ENCODE results near the gene HS6ST1. TPM values are rescaled to one million over a fixed set of nuclear protein-coding genes. Genes with fewer than 3 reads are reported as not detected.

HS6ST1 gene
- total RNA-seq, 1 experiment from 2014 or later: 22.0 TPM

DNA sequence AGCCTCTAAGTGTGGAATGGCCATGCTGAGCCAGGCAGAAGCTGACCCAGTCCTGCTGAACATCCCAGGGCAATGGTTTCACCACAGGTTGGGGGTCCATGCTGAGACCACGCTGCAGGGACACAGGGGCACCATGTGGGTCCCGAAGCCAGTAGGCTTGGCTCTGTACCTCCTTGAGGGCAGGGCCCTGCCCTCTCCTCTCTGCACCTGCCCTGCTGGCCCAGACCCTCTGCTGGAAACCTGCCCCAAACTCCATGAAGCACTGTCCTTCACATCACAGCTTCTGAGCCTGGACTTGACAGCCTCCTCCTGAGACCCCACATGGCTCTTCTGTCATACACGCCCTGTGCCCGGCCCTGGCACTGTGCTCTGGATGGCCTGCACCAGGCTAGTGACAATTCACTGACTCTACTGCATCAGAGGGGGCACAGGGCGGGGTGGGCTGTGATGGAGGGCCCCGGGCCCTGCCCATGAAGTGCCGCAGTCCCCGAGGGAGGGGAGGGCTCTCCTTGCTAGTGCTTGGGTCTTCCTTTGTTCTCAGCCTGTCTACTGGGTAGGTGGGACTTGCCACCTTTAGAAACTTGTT is 24.7 kb downstream of the HS6ST1 start:
- no peak for ATAC-seq
- TF ChIP-seq, protein P1, sequence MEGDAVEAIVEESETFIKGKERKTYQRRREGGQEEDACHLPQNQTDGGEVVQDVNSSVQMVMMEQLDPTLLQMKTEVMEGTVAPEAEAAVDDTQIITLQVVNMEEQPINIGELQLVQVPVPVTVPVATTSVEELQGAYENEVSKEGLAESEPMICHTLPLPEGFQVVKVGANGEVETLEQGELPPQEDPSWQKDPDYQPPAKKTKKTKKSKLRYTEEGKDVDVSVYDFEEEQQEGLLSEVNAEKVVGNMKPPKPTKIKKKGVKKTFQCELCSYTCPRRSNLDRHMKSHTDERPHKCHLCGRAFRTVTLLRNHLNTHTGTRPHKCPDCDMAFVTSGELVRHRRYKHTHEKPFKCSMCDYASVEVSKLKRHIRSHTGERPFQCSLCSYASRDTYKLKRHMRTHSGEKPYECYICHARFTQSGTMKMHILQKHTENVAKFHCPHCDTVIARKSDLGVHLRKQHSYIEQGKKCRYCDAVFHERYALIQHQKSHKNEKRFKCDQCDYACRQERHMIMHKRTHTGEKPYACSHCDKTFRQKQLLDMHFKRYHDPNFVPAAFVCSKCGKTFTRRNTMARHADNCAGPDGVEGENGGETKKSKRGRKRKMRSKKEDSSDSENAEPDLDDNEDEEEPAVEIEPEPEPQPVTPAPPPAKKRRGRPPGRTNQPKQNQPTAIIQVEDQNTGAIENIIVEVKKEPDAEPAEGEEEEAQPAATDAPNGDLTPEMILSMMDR (IDR thresholded peaks at IDR 0.05): no peak
- TF ChIP-seq SIN3A (IDR thresholded peaks at IDR 0.05; ENCODE audit: borderline replicate concordance, insufficient read depth, low read depth, low read length): no peak
- TF ChIP-seq, protein P2, sequence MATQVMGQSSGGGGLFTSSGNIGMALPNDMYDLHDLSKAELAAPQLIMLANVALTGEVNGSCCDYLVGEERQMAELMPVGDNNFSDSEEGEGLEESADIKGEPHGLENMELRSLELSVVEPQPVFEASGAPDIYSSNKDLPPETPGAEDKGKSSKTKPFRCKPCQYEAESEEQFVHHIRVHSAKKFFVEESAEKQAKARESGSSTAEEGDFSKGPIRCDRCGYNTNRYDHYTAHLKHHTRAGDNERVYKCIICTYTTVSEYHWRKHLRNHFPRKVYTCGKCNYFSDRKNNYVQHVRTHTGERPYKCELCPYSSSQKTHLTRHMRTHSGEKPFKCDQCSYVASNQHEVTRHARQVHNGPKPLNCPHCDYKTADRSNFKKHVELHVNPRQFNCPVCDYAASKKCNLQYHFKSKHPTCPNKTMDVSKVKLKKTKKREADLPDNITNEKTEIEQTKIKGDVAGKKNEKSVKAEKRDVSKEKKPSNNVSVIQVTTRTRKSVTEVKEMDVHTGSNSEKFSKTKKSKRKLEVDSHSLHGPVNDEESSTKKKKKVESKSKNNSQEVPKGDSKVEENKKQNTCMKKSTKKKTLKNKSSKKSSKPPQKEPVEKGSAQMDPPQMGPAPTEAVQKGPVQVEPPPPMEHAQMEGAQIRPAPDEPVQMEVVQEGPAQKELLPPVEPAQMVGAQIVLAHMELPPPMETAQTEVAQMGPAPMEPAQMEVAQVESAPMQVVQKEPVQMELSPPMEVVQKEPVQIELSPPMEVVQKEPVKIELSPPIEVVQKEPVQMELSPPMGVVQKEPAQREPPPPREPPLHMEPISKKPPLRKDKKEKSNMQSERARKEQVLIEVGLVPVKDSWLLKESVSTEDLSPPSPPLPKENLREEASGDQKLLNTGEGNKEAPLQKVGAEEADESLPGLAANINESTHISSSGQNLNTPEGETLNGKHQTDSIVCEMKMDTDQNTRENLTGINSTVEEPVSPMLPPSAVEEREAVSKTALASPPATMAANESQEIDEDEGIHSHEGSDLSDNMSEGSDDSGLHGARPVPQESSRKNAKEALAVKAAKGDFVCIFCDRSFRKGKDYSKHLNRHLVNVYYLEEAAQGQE (IDR thresholded peaks at IDR 0.05; ENCODE audit: insufficient read depth in 1 of 2, low read depth in 2 of 2, low read length in 1 of 2): no peak
- TF ChIP-seq POLR2AphosphoS5 (IDR thresholded peaks at IDR 0.05; ENCODE audit: low read depth, low read length): no peak
- no peak for TF ChIP-seq TCF7L2 (IDR thresholded peaks at IDR 0.05; ENCODE audit: low read depth, low read length)
- in situ Hi-C loops (cut with HindIII; ENCODE audit: low pct_unique_long_range_greater_than_20kb, low sequenced_read_pairs) (no loop called here), intact Hi-C loops (cut with micrococcal nuclease; ENCODE audit: unreplicated experiment) (no loop called here)
- Histone ChIP-seq H3K27ac (ENCODE audit: low read length) (no peak overlapping the region), H3K9me3 (ENCODE audit: control insufficient read depth, insufficient read depth, low read depth, low read length) (no peaks in the 10 kb centered on the region), H3K4me3 (ENCODE audit: low read depth in 2 of 2, low read length in 2 of 2) (no peak overlapping the region), H3K27me3 (ENCODE audit: control insufficient read depth, insufficient read depth, low read length) (no peaks in the 10 kb centered on the region), H3K4me1 (ENCODE audit: control insufficient read depth, insufficient read depth, low read length) (no peaks in the 10 kb centered on the region), H3K36me3 (ENCODE audit: control insufficient read depth, insufficient read depth, low read length) (no peaks in the 10 kb centered on the region)
- no peak for DNase-seq (ENCODE audit: low read depth, low spot score)
- no TSS peak for BruUV-seq (replicated peaks)
- ChIA-PET POLR2A (no interaction called here), CTCF (no interaction called here)

DNA sequence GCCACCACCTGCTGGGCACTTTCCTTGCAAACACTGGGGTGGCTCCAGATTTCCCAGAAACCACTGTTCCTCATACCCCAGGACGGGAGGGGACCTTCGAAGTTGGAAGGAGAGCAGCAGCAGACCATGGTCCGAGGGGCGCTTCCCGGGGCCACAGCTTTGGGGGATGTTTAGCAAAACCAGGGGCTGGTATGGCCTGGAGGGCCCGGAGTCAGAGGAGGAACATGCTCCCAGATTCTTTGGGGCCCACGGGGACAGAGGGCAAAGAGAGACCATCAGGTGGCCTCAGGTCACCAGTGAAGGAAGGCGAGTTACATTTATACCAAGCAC is 25.3 kb downstream of the HS6ST1 start:
- intact Hi-C loops (cut with micrococcal nuclease; ENCODE audit: unreplicated experiment): no loop called here
- in situ Hi-C loops (cut with HindIII; ENCODE audit: low pct_unique_long_range_greater_than_20kb, low sequenced_read_pairs): no loop called here

More for the DNA sequence above, 25.3 kb downstream of the HS6ST1 start:
- H3K4me1 ChIP-seq (ENCODE audit: control insufficient read depth, insufficient read depth, low read length): no peaks in the 10 kb centered on the region
- ChIA-PET POLR2A (no interaction called here), CTCF (no interaction called here)
- DNase-seq (ENCODE audit: low read depth, low spot score): no peak
- H3K9me3 ChIP-seq (ENCODE audit: control insufficient read depth, insufficient read depth, low read depth, low read length): no peaks in the 10 kb centered on the region
- H3K27me3 ChIP-seq (ENCODE audit: control insufficient read depth, insufficient read depth, low read length): no peaks in the 10 kb centered on the region
- no peak overlapping the region for H3K27ac ChIP-seq (ENCODE audit: low read length)
- no peak overlapping the region for H3K4me3 ChIP-seq (ENCODE audit: low read depth in 2 of 2, low read length in 2 of 2)
- H3K36me3 ChIP-seq (ENCODE audit: control insufficient read depth, insufficient read depth, low read length): no peaks in the 10 kb centered on the region
- BruUV-seq (replicated peaks): no TSS peak
- ATAC-seq: no peak
- TF ChIP-seq SIN3A (IDR thresholded peaks at IDR 0.05; ENCODE audit: borderline replicate concordance, insufficient read depth, low read depth, low read length): no peak
- no peak for TF ChIP-seq TCF7L2 (IDR thresholded peaks at IDR 0.05; ENCODE audit: low read depth, low read length)
- TF ChIP-seq POLR2AphosphoS5 (IDR thresholded peaks at IDR 0.05; ENCODE audit: low read depth, low read length): no peak
- TF ChIP-seq, protein P2 (IDR thresholded peaks at IDR 0.05; ENCODE audit: insufficient read depth in 1 of 2, low read depth in 2 of 2, low read length in 1 of 2): no peak
- TF ChIP-seq, protein P1 (IDR thresholded peaks at IDR 0.05): no peak

All from Panc1 (cell line).